Endometrium (tissue), 2 donors: ENCODE measurements around the gene NTN1.

Experiments
- FAIRE-seq: peaks from 2 replicates; lab custom pipeline; 2012; peaks lifted over from hg19 to GRCh38; lab: Jason Lieb, UNC
- donor health status: control.
- donor health status: control.

Gene NTN1

GRCh38 chr17:9006175-9006767, 15.0 kb upstream of the NTN1 start:
- FAIRE-seq = no peak

- FAIRE-seq = no peak
Measured at GRCh38 chr17:9007052-9007714, 14.1 kb upstream of the NTN1 start.

DNA sequence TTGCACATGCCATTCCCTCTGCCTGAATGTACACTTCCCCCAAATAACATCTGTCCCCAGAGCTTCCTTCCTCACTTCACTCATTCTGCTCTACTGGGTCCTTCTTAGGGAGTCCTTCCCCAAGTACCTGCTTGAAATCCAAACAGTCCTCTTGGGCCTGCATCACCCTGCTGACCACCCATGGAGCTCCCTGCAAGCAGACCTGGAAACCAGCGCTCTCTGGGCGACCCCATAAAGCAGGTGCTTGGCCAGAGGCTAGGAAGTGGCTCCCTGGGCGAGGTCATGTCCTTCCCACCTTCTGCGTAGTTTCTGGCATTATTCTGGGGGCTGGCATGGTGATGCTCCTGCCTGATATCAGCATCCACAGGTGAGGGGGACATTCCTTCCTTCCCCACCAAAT, 12.2 kb upstream of the NTN1 start:
- no peak for FAIRE-seq

DNA sequence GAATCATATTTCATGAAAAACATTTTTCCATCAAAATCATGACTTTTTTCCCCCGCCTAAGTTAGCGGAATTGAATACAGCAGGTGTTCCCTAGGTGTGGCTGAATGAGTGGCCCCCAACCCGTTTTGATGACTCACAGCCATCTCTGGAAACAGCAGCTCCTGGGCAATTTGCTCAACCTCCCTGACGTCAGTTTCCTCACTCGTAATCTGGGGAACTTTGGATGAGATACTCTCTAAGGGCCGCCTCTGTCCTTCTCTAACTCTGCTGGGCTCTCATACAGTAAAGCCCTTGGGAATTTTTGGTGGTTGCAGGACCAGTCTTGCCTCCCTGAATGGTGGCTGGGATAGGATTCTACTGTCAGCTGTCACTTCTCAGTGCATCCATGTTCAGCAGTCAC, 11.6 kb upstream of the NTN1 start:
- no peak for FAIRE-seq

DNA sequence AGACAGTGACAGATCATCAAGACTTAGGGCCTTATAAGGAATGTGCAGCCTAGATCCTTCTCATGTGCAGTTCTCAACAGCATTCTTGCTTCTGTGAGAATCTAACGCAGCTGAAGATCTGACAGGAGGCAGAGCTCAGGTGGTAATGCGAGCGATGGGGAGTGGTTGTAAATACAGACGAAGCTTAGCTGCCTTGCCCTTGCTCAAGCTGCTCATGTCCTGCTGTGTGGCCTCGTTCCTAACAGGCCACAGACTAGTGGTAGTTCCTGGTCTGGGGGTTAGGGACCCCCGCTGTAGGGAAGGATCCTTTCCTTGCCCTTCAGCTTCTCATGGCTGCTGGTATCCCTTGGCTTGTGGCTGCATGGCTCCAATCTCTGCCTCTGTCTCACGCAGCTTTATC, 10.3 kb upstream of the NTN1 start:
- no peak for FAIRE-seq

GRCh38 chr17:9016941-9017552, 4.3 kb upstream of the NTN1 start:
- FAIRE-seq = no peak

- no peak for FAIRE-seq
Measured at GRCh38 chr17:9018726-9019125, 2.6 kb upstream of the NTN1 start.

DNA sequence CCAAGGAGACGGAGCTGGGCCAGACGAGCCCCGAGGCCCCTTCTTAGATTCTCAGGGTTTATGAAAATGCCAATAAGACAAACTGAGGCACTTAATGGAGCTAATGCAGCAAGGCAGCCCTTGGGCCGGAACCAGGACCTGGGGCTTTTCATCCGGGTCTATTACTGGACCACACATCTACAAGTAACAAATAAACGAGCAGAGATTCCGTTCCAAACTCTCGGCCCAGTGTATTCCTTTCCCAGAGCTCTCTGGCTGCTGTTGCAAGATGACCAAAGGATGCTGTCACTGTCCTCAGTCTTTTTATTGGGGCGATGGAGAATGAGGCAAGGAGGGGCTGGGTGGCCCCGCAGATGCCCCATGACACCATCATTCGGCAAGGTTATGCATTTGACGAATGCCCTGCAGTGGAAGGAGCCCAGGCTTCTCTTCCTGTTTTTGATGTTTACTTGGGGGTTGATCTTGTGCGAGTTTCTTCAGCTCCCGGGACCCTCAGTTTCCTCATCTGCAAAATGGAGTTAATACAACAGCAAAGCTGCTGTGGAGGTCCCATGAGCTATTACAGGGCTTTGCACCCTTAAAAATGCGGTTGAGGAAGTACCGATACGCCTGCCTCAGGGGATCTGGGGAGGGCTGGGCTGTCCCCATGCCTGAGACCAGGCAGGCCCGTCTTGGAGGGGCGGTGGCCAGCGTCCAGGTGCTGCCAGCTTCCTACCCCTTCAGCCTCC, 1.1 kb upstream of the NTN1 start:
- no peak for FAIRE-seq

- FAIRE-seq = no peak
Measured at GRCh38 chr17:9020824-9021157, 519 bp upstream of the NTN1 start.

DNA sequence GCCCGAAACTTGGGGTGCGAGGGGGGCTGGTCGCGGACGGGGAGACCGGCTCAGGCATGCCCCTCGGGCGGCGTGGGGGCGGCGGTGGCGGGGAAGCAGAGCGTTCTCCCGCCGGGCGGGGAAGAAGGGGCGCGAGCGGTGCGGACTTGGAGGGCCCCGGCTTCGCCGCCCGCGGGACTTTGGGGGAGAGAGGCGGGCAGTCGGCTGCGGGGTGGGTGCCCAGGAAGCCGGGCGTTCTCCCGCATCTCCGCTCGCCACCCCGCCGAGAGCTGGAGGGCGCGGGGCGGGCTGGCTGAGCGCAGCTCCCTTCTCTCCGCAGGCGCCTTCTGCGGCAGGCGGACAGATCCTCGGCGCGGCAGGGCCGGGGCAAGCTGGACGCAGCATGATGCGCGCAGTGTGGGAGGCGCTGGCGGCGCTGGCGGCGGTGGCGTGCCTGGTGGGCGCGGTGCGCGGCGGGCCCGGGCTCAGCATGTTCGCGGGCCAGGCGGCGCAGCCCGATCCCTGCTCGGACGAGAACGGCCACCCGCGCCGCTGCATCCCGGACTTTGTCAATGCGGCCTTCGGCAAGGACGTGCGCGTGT, 772 bp downstream of the NTN1 start:
- no peak for FAIRE-seq

- no peak for FAIRE-seq
Measured at GRCh38 chr17:9022573-9023391, 1.5 kb downstream of the NTN1 start.

GRCh38 chr17:9023392-9024218, 2.3 kb downstream of the NTN1 start:
- FAIRE-seq = no peak

GRCh38 chr17:9024497-9024896, 3.2 kb downstream of the NTN1 start:
- FAIRE-seq = no peak

DNA sequence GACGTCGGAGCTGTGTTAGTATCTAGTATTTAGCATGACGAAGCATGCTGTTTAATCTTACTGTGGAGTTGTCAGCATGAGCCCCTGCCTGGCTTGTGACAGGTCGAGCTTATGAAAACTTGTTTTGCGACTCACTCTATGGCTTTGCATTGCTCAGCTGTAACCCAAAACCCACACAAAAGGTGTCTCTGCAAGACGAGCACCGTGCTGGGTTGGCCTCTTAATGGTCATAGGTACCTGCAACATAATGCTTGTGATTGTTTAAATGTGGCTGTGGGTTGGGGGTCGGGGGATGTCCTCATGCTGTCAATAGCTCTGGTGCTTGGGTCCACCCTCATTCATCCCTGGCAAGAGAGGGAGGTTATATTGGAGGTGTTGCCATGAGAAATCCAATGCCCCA, 5.4 kb downstream of the NTN1 start:
- FAIRE-seq = no peak

DNA sequence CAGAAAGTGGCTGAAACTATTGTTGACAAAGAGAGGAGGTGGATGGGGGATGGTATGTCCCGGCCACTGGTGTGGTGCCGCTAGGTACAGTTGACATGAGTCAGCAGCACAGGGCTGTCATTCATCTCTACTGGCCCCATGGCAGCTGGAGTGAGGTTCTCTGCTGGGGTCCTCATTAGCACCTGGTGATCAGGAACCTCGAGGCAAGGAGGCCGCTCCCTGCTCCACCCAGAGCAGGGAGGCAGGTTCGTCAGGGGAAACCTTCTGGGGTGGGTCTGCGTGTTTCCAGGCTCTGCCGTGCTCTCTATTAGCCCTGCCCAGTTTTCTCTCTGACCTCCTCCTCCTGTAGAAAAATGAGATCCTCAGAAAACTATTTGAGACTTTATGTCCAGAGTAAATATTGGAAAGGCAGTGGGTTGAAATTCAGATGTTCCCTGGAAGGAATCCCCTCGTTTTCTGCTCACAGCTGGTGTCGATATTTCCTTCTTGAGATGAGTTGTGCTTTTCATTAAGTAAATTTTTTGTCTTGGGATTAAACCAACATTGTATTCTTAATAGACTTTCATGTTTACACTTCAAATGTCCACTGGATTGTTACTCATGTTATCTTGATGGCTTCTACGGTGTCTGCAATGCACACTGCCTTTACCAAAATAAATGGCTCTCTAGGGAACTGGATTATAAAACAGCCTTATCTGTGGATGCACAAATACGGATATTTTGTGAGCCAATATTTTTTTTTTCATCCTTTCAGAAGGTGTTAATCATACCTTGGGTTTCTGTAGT, 7.1 kb downstream of the NTN1 start:
- FAIRE-seq = peak; percentile 31

DNA sequence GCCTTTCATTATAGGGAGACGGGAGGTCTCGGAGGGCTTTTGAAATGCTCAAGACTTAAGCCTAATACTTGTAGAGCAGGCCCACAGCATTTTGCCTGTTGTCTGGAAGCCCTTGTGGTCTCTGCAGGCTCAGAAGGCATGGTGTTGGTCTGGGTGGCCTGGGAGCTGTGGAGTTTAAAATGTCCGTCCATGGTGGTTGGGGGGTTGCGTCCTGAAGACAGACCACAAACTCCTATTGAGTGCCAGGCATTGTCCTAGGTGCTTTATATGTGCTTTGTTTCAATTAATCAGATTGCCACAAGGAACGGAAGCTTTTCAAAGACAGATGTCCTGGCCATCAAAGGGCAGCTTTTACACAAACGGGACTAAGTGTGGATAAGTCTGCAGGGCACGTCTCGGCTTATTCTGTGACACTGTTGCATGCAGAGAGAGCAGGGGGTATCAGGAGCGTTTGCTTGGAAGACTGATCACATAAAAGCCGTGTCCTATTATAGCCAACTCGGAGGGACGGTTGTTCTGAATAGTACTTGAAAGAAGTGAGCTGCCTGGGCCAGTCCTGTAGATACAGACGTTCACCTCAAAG, 7.8 kb downstream of the NTN1 start:
- FAIRE-seq = no peak

GRCh38 chr17:9032151-9032550, 10.8 kb downstream of the NTN1 start:
- no peak for FAIRE-seq

DNA sequence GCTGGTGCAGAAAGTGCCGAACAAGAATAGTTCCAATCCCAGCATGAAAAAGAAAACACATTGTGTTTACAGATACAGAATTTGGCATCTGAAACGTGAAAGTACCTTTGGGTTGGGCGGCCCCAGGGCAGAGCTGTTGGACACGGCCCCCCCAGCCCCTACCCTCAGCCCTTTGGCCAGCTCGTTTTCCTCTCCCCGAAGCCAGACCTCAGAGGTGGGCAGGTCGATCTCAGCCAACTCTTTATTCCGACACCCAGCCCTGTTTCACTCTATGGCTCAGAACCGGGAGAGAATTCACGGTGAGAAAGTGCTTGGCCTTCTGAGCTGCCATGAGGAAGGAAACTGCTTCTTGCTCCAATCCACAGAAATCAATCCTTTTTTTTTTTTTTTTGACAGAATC, 11.3 kb downstream of the NTN1 start:
- FAIRE-seq = no peak

DNA sequence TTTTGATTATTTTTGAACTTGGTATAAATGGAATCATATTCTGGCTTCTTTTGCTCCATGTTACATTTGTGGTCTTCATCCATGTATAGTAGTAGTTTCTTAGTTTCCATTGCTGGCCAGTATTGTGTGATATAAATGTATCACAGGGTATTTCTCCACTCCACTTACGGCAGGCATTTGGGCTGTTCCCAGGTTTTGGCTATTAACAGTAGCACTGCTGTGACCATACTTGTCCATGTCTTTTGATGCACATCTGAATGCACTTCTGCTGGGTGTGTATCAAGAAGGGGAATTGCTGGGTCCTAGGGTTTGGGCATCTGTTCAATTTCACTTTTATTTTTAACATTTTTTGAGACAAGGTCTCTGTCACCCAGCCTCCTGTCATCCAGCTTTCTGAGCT, 13.9 kb downstream of the NTN1 start:
- FAIRE-seq = no peak

GRCh38 chr17:9036336-9036735, 15.0 kb downstream of the NTN1 start:
- no peak for FAIRE-seq
